ENCODE data around the gene PRC1. TPM values are rescaled to one million over a fixed set of nuclear protein-coding genes. Genes with fewer than 3 reads are reported as not detected.

Gene PRC1
- total RNA-seq, 2 experiments from 2014 or later, result 149 to 224 TPM

- BruUV-seq (replicated peaks), result no TSS peak
- Histone ChIP-seq H3K4me1 (ENCODE audit: insufficient read depth, low read length, poor library complexity, severe bottlenecking) (peaks cover 6% of the 10 kb centered on the region), H3K4me3 (ENCODE audit: low read depth, low read length, poor library complexity, severe bottlenecking) (no peak overlapping the region), H3K9me2 (ENCODE audit: insufficient read depth, low read length) (no peaks in the 10 kb centered on the region), H4K20me1 (ENCODE audit: insufficient read depth, low read length) (no peaks in the 10 kb centered on the region; the same call in 1 of the 2 replicates), H3K4me2 (ENCODE audit: low read length) (no peak overlapping the region), H2AFZ (ENCODE audit: low read length) (no peak overlapping the region), H3K36me3 (ENCODE audit: insufficient read depth, low read length) (peaks cover 92% of the 10 kb centered on the region), H3K27ac (ENCODE audit: low read depth, low read length, poor library complexity, severe bottlenecking) (no peak overlapping the region), H3K79me2 (ENCODE audit: insufficient read depth, low read depth, low read length) (peaks cover 38% of the 10 kb centered on the region), H3K9me3 (ENCODE audit: low read length) (no peaks in the 10 kb centered on the region)
- no peak for TF ChIP-seq EZH2phosphoT487 (IDR thresholded peaks at IDR 0.05; ENCODE audit: borderline replicate concordance, low read depth, low read length)
- TF ChIP-seq CTCF (conservative IDR thresholded peaks at IDR 0.05; ENCODE audit: low read length), result no peak
- intact Hi-C loops (cut with micrococcal nuclease; ENCODE audit: unreplicated experiment), result no loop called here
- ChIA-PET CTCF (ENCODE audit: unreplicated experiment) (no interaction called here), POLR2A (interaction anchor here (0.9 kb wide), 1 partner anchor 26 kb away, joined by 4 read pairs; no protein-coding TSS in a partner anchor)
- no peak for DNase-seq (ENCODE audit: low spot score)
Observed at GRCh38 chr15:90982135-90982534, 12.2 kb downstream of the PRC1 start.

GRCh38 chr15:90981681-90982080 is 12.7 kb downstream of the PRC1 start:
- peaks cover 34% of the 10 kb centered on the region for H3K79me2 ChIP-seq (ENCODE audit: insufficient read depth, low read depth, low read length)
- intact Hi-C loops (cut with micrococcal nuclease; ENCODE audit: unreplicated experiment), result no loop called here
- H3K4me2 ChIP-seq (ENCODE audit: low read length), result no peak overlapping the region
- no peaks in the 10 kb centered on the region; the same call in 1 of the 2 replicates for H4K20me1 ChIP-seq (ENCODE audit: insufficient read depth, low read length)
- no peak for TF ChIP-seq CTCF (conservative IDR thresholded peaks at IDR 0.05; ENCODE audit: low read length)
- no peak for TF ChIP-seq EZH2phosphoT487 (IDR thresholded peaks at IDR 0.05; ENCODE audit: borderline replicate concordance, low read depth, low read length)
- no peaks in the 10 kb centered on the region for H3K9me2 ChIP-seq (ENCODE audit: insufficient read depth, low read length)
- peaks cover 1% of the 10 kb centered on the region for H3K4me1 ChIP-seq (ENCODE audit: insufficient read depth, low read length, poor library complexity, severe bottlenecking)
- H3K27ac ChIP-seq (ENCODE audit: low read depth, low read length, poor library complexity, severe bottlenecking), result no peak overlapping the region
- H3K36me3 ChIP-seq (ENCODE audit: insufficient read depth, low read length), result peaks cover 93% of the 10 kb centered on the region
- DNase-seq (ENCODE audit: low spot score), result no peak
- no peak overlapping the region for H2AFZ ChIP-seq (ENCODE audit: low read length)
- H3K9me3 ChIP-seq (ENCODE audit: low read length), result no peaks in the 10 kb centered on the region
- ChIA-PET CTCF (ENCODE audit: unreplicated experiment) (no interaction called here), POLR2A (interaction anchor here (0.7 to 1.1 kb wide), 2 partner anchors 46 to 59 kb away, joined by 4 read pairs; partner anchors contain the start of gene UNC45A)
- no TSS peak for BruUV-seq (replicated peaks)
- no peak overlapping the region for H3K4me3 ChIP-seq (ENCODE audit: low read depth, low read length, poor library complexity, severe bottlenecking)

GRCh38 chr15:90979582-90979981 is 14.8 kb downstream of the PRC1 start:
- no peak for DNase-seq (ENCODE audit: low spot score)

More at GRCh38 chr15:90979582-90979981, 14.8 kb downstream of the PRC1 start:
- Histone ChIP-seq H3K4me3 (ENCODE audit: low read depth, low read length, poor library complexity, severe bottlenecking) (no peak overlapping the region), H3K79me2 (ENCODE audit: insufficient read depth, low read depth, low read length) (peaks cover 13% of the 10 kb centered on the region), H2AFZ (ENCODE audit: low read length) (no peak overlapping the region), H3K9me2 (ENCODE audit: insufficient read depth, low read length) (no peaks in the 10 kb centered on the region), H3K9me3 (ENCODE audit: low read length) (no peaks in the 10 kb centered on the region), H4K20me1 (ENCODE audit: insufficient read depth, low read length) (no peaks in the 10 kb centered on the region), H3K27ac (ENCODE audit: low read depth, low read length, poor library complexity, severe bottlenecking) (no peak overlapping the region), H3K4me1 (ENCODE audit: insufficient read depth, low read length, poor library complexity, severe bottlenecking) (no peaks in the 10 kb centered on the region), H3K36me3 (ENCODE audit: insufficient read depth, low read length) (peaks cover 98% of the 10 kb centered on the region), H3K4me2 (ENCODE audit: low read length) (no peak overlapping the region)
- POLR2A ChIA-PET, result interaction anchor here (0.6 to 1.1 kb wide), 2 partner anchors 13 to 70 kb away, joined by 4 to 9 read pairs; no protein-coding TSS in a partner anchor
- no peak for TF ChIP-seq CTCF (conservative IDR thresholded peaks at IDR 0.05; ENCODE audit: low read length)
- CTCF ChIA-PET (ENCODE audit: unreplicated experiment), result no interaction called here
- intact Hi-C loops (cut with micrococcal nuclease; ENCODE audit: unreplicated experiment), result no loop called here
- no TSS peak for BruUV-seq (replicated peaks)

All from OCI-LY7 (cell line).